CD14-positive monocyte (primary cell): ENCODE results near the gene MT3. TPM values are rescaled to one million over a fixed set of nuclear protein-coding genes. Genes with fewer than 3 reads are reported as not detected.
"Not testable (repeated sequence)": the region's sequence is repeated elsewhere in the genome, so short reads cannot be mapped to it uniquely, and the experiment has no call there.

ENCODE experiments used
- DNase-seq, 3 donors: peaks; one replicate each; pipeline ENCODE4 v3.0.0-alpha.2; 2011 to 2022
- H2AFZ ChIP-seq: 2 replicates; pipeline ENCODE4 v1.6.0; 2012; ENCODE audit warnings: mild to moderate bottlenecking, low read depth, low read length, inconsistent platforms; ENCODE audit not compliant: insufficient read depth, poor library complexity, severe bottlenecking
- H3K27ac ChIP-seq, 2 donors: 1 replicate in 1 of 2; 2 replicates in 1 of 2; pipeline ENCODE4 v1.5.1; 2012 to 2013; ENCODE audit warnings: low read length in 2 of 2, control low read depth in 1 of 2, inconsistent platforms in 1 of 2, low read depth in 1 of 2, mild to moderate bottlenecking in 1 of 2
- H3K27me3 ChIP-seq, 2 donors: one replicate each; pipeline versions ENCODE4 v1.6.0 to v1.6.1; 2011 to 2013; ENCODE audit warnings: low read length in 2 of 2; ENCODE audit not compliant: control insufficient read depth in 2 of 2, insufficient read depth in 2 of 2
- H3K36me3 ChIP-seq, 2 donors: replicated peaks in 1 of 2; 1 replicate in 1 of 2; 2 replicates in 1 of 2; pipeline versions ENCODE4 v1.5.1 to v1.6.1; 2012 to 2013; ENCODE audit warnings: low read length in 2 of 2, control low read depth in 1 of 2, inconsistent platforms in 1 of 2, mild to moderate bottlenecking in 1 of 2; ENCODE audit not compliant: insufficient read depth in 2 of 2, control insufficient read depth in 1 of 2
- H3K4me1 ChIP-seq, 2 donors: 1 replicate in 1 of 2; 2 replicates in 1 of 2; pipeline versions ENCODE4 v1.5.1 to v1.6.1; 2012 to 2013; ENCODE audit warnings: low read length in 2 of 2, control low read depth in 1 of 2, inconsistent platforms in 1 of 2, mild to moderate bottlenecking in 1 of 2, moderate library complexity in 1 of 2; ENCODE audit not compliant: insufficient read depth in 2 of 2, control insufficient read depth in 1 of 2
- H3K4me2 ChIP-seq: replicated peaks from 2 replicates; pipeline ENCODE3; 2012; ENCODE audit warnings: low read length, moderate library complexity, mild to moderate bottlenecking; ENCODE audit not compliant: poor library complexity, severe bottlenecking; ENCODE audit errors: extremely low read depth
- H3K4me3 ChIP-seq, 3 experiments: fragments of 200-600 bp in 1 of 3; sonication (generic) in 1 of 3; replicated peaks in 1 of 3; 1 replicate in 2 of 3; 2 replicates in 1 of 3; pipeline ENCODE4 v1.5.1; 2011 to 2013; ENCODE audit warnings: low read length in 3 of 3, mild to moderate bottlenecking in 3 of 3, control low read depth in 2 of 3, low read depth in 2 of 3, inconsistent platforms in 1 of 3, moderate library complexity in 1 of 3
- H3K79me2 ChIP-seq: 2 replicates; pipeline ENCODE4 v1.6.0; 2012; ENCODE audit warnings: mild to moderate bottlenecking, control low read depth, inconsistent platforms, low read length, moderate library complexity; ENCODE audit not compliant: insufficient read depth
- H3K9ac ChIP-seq: 2 replicates; pipeline ENCODE4 v1.6.0; 2017; ENCODE audit warnings: low read length, mild to moderate bottlenecking; ENCODE audit not compliant: insufficient read depth, poor library complexity, severe bottlenecking
- H3K9me3 ChIP-seq, 2 donors: replicated peaks in 1 of 2; 1 replicate in 1 of 2; 2 replicates in 1 of 2; pipeline versions ENCODE4 v1.5.1 to v1.6.1; 2012 to 2013; ENCODE audit warnings: low read length in 2 of 2, control low read depth in 1 of 2; ENCODE audit not compliant: control insufficient read depth in 1 of 2, insufficient read depth in 1 of 2
- H4K20me1 ChIP-seq: 2 replicates; pipeline ENCODE4 v1.6.0; 2012; ENCODE audit warnings: mild to moderate bottlenecking, low read length, control low read depth, moderate library complexity; ENCODE audit not compliant: insufficient read depth
- H3K27ac Mint-ChIP-seq, 7 donors: one replicate each; pipeline ENCODE4 v1.8.0; 2020; ENCODE audit warnings: mild to moderate bottlenecking in 7 of 7, mixed read lengths in 7 of 7, moderate library complexity in 6 of 7, inconsistent platforms in 2 of 7
- H3K27me3 Mint-ChIP-seq, 3 donors: one replicate each; pipeline ENCODE4 v1.8.0; 2021 to 2022; ENCODE audit warnings: low read depth in 3 of 3, mild to moderate bottlenecking in 3 of 3, mixed read lengths in 3 of 3, moderate library complexity in 3 of 3, inconsistent platforms in 1 of 3
- H3K36me3 Mint-ChIP-seq, 2 donors: one replicate each; pipeline ENCODE4 v1.8.0; 2020; ENCODE audit warnings: mixed read lengths in 2 of 2, inconsistent platforms in 1 of 2, mild to moderate bottlenecking in 1 of 2
- H3K4me1 Mint-ChIP-seq: one replicate; pipeline ENCODE4 v1.8.0; 2020; ENCODE audit warnings: mild to moderate bottlenecking, mixed read lengths
- H3K4me3 Mint-ChIP-seq, 2 donors: one replicate each; pipeline ENCODE4 v1.8.0; 2020; ENCODE audit warnings: mild to moderate bottlenecking in 2 of 2, mixed read lengths in 2 of 2, moderate library complexity in 1 of 2
- H3K9me3 Mint-ChIP-seq, 7 donors: one replicate each; pipeline ENCODE4 v1.8.0; 2020 to 2022; ENCODE audit warnings: mixed read lengths in 7 of 7, mild to moderate bottlenecking in 6 of 7, moderate library complexity in 6 of 7, inconsistent platforms in 2 of 7
- CTCF ChIP-seq: fragments of 200-600 bp; IDR thresholded peaks from one replicate; pipeline ENCODE4 v1.8.0; 2022; ENCODE audit warnings: antibody characterized with exemption, mild to moderate bottlenecking
- WGBS: methylation state at CpG from one replicate; pipeline ENCODE4 v1.1.5; 2013; ENCODE audit warnings: missing lambda C conversion rate; ENCODE audit not compliant: insufficient coverage; 5-methylcytosine and 5-hydroxymethylcytosine counted together
- intact Hi-C, 2 donors: fragments of 100-400 bp; cut with micrococcal nuclease; formaldehyde crosslinking; loops; one replicate each; pipeline versions ENCODE4 v1.15.0 to v1.15.1; 2023
- polyA plus RNA-seq, 3 donors: library from polyadenylated mRNA; depleted of rRNA in 1 of 3; unstranded in 2 of 3; stranded (reverse) in 1 of 3; fragments of 300-500 nt in 2 of 3; fragments of >200 nt in 1 of 3; fragmentation: Illumina TruSeq in 2 of 3; gene quantifications; 1 replicate in 2 of 3; 2 replicates in 1 of 3; pipeline ENCODE4 v1.2.3, GENCODE V29; 2012 to 2021

MT3 gene
- polyA plus RNA-seq, 3 donors, result not detected

- H3K27ac Mint-ChIP-seq, result no peak overlapping the region
- Histone ChIP-seq H3K9ac (no peak overlapping the region), H3K4me1 (no peaks in the 10 kb centered on the region), H3K9me3 (no peaks in the 10 kb centered on the region), H3K4me3 (no peak overlapping the region), H3K36me3 (no peaks in the 10 kb centered on the region), H3K27ac (no peak overlapping the region), H3K79me2 (no peaks in the 10 kb centered on the region), H3K27me3 (no peaks in the 10 kb centered on the region), H2AFZ (no peak overlapping the region), H3K4me2 (no peak overlapping the region), H4K20me1 (no peaks in the 10 kb centered on the region)
- DNase-seq, result no peak
- intact Hi-C loops, result loop anchor here (2.0 to 5.0 kb wide), 2 partner anchors 125 to 126 kb away; no protein-coding TSS in a partner anchor
- no peaks in the 10 kb centered on the region for H3K4me1 Mint-ChIP-seq
- no peaks in the 10 kb centered on the region for H3K36me3 Mint-ChIP-seq
- no peak overlapping the region for H3K4me3 Mint-ChIP-seq
- H3K27me3 Mint-ChIP-seq, result peaks cover 7 to 16% (median 7%) of the 10 kb centered on the region in 3 donors
- H3K9me3 Mint-ChIP-seq, result peaks cover 0 to 9% (median 4%) of the 10 kb centered on the region in 7 donors
- 64% methylated on average over 3 of the region's 4 CpGs for WGBS
- TF ChIP-seq CTCF, result peak; percentile 40
Observed at GRCh38 chr16:56577300-56577625, 12.1 kb upstream of the MT3 start.

DNA sequence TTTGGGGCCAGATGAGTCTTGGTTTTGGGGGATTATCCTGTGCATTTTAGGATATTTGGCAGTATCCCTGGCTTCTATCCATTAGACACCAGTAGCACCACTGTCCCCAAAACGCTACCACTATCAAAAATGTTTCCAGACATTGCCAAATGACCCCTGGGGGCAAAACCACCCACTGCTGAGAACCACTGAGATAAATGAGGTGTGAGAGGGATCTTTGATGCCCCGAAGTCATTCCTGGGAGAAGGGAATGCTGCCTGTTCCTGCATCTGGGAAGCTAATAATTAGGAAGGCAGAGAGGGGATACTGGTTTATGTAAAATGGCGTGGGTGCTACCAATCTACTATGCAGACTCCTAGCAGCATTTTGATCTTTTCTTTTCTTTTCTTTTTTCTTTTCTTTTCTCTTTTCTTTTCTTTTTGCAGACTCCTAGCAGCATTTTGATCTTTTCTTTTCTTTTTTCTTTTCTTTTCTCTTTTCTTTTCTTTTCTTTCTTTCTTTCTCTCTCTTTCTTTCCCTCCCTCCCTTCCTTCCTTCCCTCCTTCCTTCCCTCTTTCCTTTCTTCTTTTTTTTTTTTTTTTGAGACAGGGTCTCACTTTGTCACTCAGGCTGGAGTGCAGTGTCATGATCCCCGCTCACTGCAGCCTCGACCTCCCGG lies 8.8 kb upstream of the MT3 start:
- H4K20me1 ChIP-seq, result no peaks in the 10 kb centered on the region
- H3K9me3 ChIP-seq, result no peaks in the 10 kb centered on the region
- no peaks in the 10 kb centered on the region for H3K36me3 Mint-ChIP-seq
- peaks cover 14 to 29% (median 15%) of the 10 kb centered on the region in 3 donors for H3K27me3 Mint-ChIP-seq
- H3K4me1 Mint-ChIP-seq, result no peaks in the 10 kb centered on the region
- no peaks in the 10 kb centered on the region for H3K36me3 ChIP-seq
- H2AFZ ChIP-seq, result no peak overlapping the region
- no peak overlapping the region for H3K27ac Mint-ChIP-seq
- H3K9me3 Mint-ChIP-seq, result peaks cover 0 to 2% (median 0%) of the 10 kb centered on the region in 7 donors
- no peak for TF ChIP-seq CTCF
- H3K4me2 ChIP-seq, result no peak overlapping the region
- 94% methylated on average over 3 of the region's 6 CpGs for WGBS
- intact Hi-C loops, result no loop called here
- H3K4me3 Mint-ChIP-seq, result no peak overlapping the region
- no peaks in the 10 kb centered on the region for H3K4me1 ChIP-seq
- H3K4me3 ChIP-seq, result no peak overlapping the region
- H3K27me3 ChIP-seq, result peaks cover 0 to 2% of the 10 kb centered on the region in 2 donors
- H3K27ac ChIP-seq, result no peak overlapping the region
- no peaks in the 10 kb centered on the region for H3K79me2 ChIP-seq
- no peak overlapping the region for H3K9ac ChIP-seq
- no peak for DNase-seq

DNA sequence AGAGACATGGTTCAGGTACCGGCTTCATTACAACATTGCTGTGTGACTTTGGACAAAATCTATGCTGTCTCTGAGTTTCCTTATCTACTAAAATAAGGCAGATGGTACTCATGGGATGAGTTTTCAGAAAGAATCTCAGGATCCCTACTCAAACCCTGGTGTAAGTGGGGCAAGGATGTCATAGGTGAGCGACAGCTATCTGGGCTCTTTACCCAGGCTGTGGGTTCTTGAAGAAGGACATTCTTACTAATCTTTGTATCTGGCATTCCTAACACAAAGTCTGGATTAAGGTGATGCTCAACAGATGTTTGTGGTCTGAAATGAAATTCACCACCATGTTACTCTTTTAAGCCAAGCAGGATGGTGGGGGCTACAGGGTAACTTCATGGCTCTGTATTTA lies 6.4 kb upstream of the MT3 start:
- H3K9ac ChIP-seq, H3K4me3 Mint-ChIP-seq, H3K27ac ChIP-seq, H3K4me1 Mint-ChIP-seq, H3K36me3 Mint-ChIP-seq, H3K4me1 ChIP-seq, H2AFZ ChIP-seq, H4K20me1 ChIP-seq, H3K27ac Mint-ChIP-seq, DNase-seq, H3K9me3 ChIP-seq, H3K36me3 ChIP-seq, H3K79me2 ChIP-seq, H3K4me2 ChIP-seq, H3K4me3 ChIP-seq, H3K9me3 Mint-ChIP-seq, intact Hi-C loops: not testable (repeated sequence)
- WGBS, result no CpG with 5 or more reads among the region's 2 CpGs
- peaks cover 3 to 17% of the 10 kb centered on the region in 2 donors for H3K27me3 ChIP-seq
- peaks cover 18 to 43% (median 23%) of the 10 kb centered on the region in 3 donors for H3K27me3 Mint-ChIP-seq
